Kidney (tissue), 14 donors: ENCODE measurements around the gene NR6A1. TPM values are rescaled to one million over a fixed set of nuclear protein-coding genes. Genes with fewer than 3 reads are reported as not detected.

Experiments used
- DNase-seq, 5 donors: peaks; one replicate each; pipeline ENCODE4 v3.0.0-alpha.2; 2013 to 2020
- FAIRE-seq: peaks from 2 replicates; lab custom pipeline; 2012; peaks lifted over from hg19 to GRCh38; lab: Jason Lieb, UNC
- H3K27ac ChIP-seq, 2 donors: one replicate each; pipeline ENCODE4 v1.7.0; 2013; ENCODE audit warnings: low read depth in 2 of 2, low read length in 2 of 2, inconsistent platforms in 1 of 2
- H3K27me3 ChIP-seq: one replicate; pipeline ENCODE4 v1.7.1; 2013; ENCODE audit warnings: low read length, inconsistent platforms; ENCODE audit not compliant: control insufficient read depth, insufficient read depth
- H3K36me3 ChIP-seq, 3 donors: one replicate each; pipeline versions ENCODE4 v1.7.0 to v1.7.1; 2013; ENCODE audit warnings: low read length in 3 of 3, control low read depth in 1 of 3, inconsistent platforms in 1 of 3; ENCODE audit not compliant: insufficient read depth in 3 of 3, control insufficient read depth in 2 of 3
- H3K4me1 ChIP-seq, 3 donors: one replicate each; pipeline versions ENCODE4 v1.7.0 to v1.7.1; 2013; ENCODE audit warnings: low read length in 3 of 3, inconsistent platforms in 1 of 3, low read depth in 1 of 3; ENCODE audit not compliant: control insufficient read depth in 2 of 3, insufficient read depth in 2 of 3
- H3K4me3 ChIP-seq, 3 donors: one replicate each; pipeline versions ENCODE4 v1.7.0 to v1.8.1; 2013; ENCODE audit warnings: low read length in 3 of 3, control low read depth in 1 of 3, inconsistent platforms in 1 of 3
- H3K9ac ChIP-seq, 3 donors: one replicate each; pipeline versions ENCODE4 v1.7.0 to v1.7.1; 2013; ENCODE audit warnings: low read length in 3 of 3, control low read depth in 1 of 3, inconsistent platforms in 1 of 3
- H3K9me3 ChIP-seq, 3 donors: one replicate each; pipeline versions ENCODE4 v1.7.0 to v1.7.1; 2013; ENCODE audit warnings: low read length in 3 of 3, control low read depth in 1 of 3, inconsistent platforms in 1 of 3; ENCODE audit not compliant: control insufficient read depth in 2 of 3, insufficient read depth in 1 of 3
- CTCF ChIP-seq: IDR thresholded peaks from 3 replicates; pipeline ENCODE4 v1.5.1; 2012; ENCODE audit warnings: mild to moderate bottlenecking, moderate library complexity, borderline replicate concordance; ENCODE audit not compliant: insufficient read depth; ENCODE audit errors: extremely low read depth
- intact Hi-C: fragments of 100-400 bp; cut with DNase I; formaldehyde crosslinking; loops from one replicate; pipeline ENCODE4 v1.11.1; 2022
- polyA plus RNA-seq: library from polyadenylated mRNA; stranded (reverse); fragments of 350-450 nt; fragmentation: Illumina TruSeq; extraction: RNeasy Lipid Tissue Mini Kit (QIAGEN cat#74804); gene quantifications from one replicate; pipeline ENCODE4 v1.2.3, GENCODE V29; 2014; ENCODE audit warnings: low read depth, low replicate concordance; ENCODE audit not compliant: insufficient read depth
- total RNA-seq: library from RNA; stranded (reverse); fragmentation: NEBNext Ultra II Directional; extraction: Animal tissue kit (Norgen Biotek cat#: 25700); gene quantifications from one replicate; pipeline ENCODE4 v1.2.1, GENCODE V29; 2021
- donor health status: control.
- donor health status: control.
- donor health status: control.
- donor health status: control.
- donor health status: control.
- donor health status: DM: yes; HTN: yes; CAD: no.
- donor health status: Normal renal cell carcinoma (clear cell type).

NR6A1 gene
- total and polyA plus RNA-seq, 2 donors from 2014 or later: 1.2 to 3.5 TPM

- Histone ChIP-seq H3K9me3 (no peaks in the 10 kb centered on the region), H3K4me3 (no peak overlapping the region), H3K36me3 (no peaks in the 10 kb centered on the region), H3K9ac (no peak overlapping the region), H3K4me1 (peaks cover 0 to 6% (median 0%) of the 10 kb centered on the region in 3 donors), H3K27me3 (peaks cover 15% of the 10 kb centered on the region), H3K27ac (no peak overlapping the region)
- intact Hi-C loops: no loop called here
- no peak for TF ChIP-seq CTCF
- peak in 1 of 5 donors; percentile 40 for DNase-seq
- FAIRE-seq: peak; percentile 17
These were observed 16.8 kb downstream of the NR6A1 start for GRCh38 chr9:124754289-124754688.

DNA sequence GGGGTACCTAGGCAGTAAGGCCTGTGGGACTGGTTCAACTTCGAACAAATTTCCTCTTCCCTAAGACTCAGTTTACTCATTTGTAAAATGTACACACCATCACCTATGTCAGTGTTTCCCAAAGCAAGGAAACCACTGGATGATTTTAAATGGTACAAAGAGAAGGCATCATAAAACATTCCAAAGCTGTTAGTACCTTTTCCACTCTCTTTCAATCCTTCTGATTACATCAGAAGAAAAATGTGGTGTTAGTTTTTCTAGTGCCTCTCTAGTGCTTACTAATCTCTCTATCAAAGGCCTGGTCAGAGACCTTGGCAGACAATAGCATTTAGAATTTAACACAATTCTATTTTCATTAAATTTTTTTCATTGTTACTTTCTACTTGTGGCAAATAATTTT is 18.1 kb downstream of the NR6A1 start:
- no peak for FAIRE-seq
- H3K36me3 ChIP-seq: no peaks in the 10 kb centered on the region
- peaks cover 11% of the 10 kb centered on the region for H3K27me3 ChIP-seq
- no peak for DNase-seq
- H3K27ac ChIP-seq: no peak overlapping the region
- no peaks in the 10 kb centered on the region for H3K4me1 ChIP-seq
- intact Hi-C loops: no loop called here
- TF ChIP-seq CTCF: no peak
- no peak overlapping the region for H3K9ac ChIP-seq
- H3K4me3 ChIP-seq: no peak overlapping the region
- H3K9me3 ChIP-seq: no peaks in the 10 kb centered on the region

GRCh38 chr9:124749781-124750180 is 21.3 kb downstream of the NR6A1 start:
- Histone ChIP-seq H3K4me3 (no peak overlapping the region), H3K9ac (no peak overlapping the region), H3K27me3 (peaks cover 2% of the 10 kb centered on the region), H3K27ac (no peak overlapping the region), H3K4me1 (no peaks in the 10 kb centered on the region), H3K9me3 (no peaks in the 10 kb centered on the region), H3K36me3 (no peaks in the 10 kb centered on the region)
- DNase-seq (no peak), FAIRE-seq (no peak)
- no peak for TF ChIP-seq CTCF
- intact Hi-C loops: no loop called here

GRCh38 chr9:124749284-124749683 is 21.8 kb downstream of the NR6A1 start:
- H3K4me1 ChIP-seq: no peaks in the 10 kb centered on the region
- intact Hi-C loops: no loop called here
- FAIRE-seq (no peak), DNase-seq (no peak)
- TF ChIP-seq CTCF: no peak
- no peak overlapping the region for H3K4me3 ChIP-seq
- H3K36me3 ChIP-seq: no peaks in the 10 kb centered on the region
- H3K9ac ChIP-seq: no peak overlapping the region
- H3K9me3 ChIP-seq: no peaks in the 10 kb centered on the region
- no peak overlapping the region for H3K27ac ChIP-seq
- H3K27me3 ChIP-seq: no peaks in the 10 kb centered on the region
